Keratinocyte (primary cell): ENCODE results near the gene DYNC2I2. TPM values are rescaled to one million over a fixed set of nuclear protein-coding genes. Genes with fewer than 3 reads are reported as not detected.
A peak's percentile ranks its signal among the peaks of the same experiment; 100 is the strongest.

Experiments used
- DNase-seq: peaks from one replicate; pipeline ENCODE4 v3.0.0-alpha.2; 2011; ENCODE audit warnings: low read depth, missing footprints, low spot score
- FAIRE-seq: peaks from 2 replicates; lab custom pipeline; 2011; peaks lifted over from hg19 to GRCh38; lab: Jason Lieb, UNC
- H2AFZ ChIP-seq: 2 replicates; pipeline ENCODE4 v1.6.0; 2012; ENCODE audit warnings: low read length, control low read depth, inconsistent platforms; ENCODE audit not compliant: control insufficient read depth
- H3K27ac ChIP-seq: 2 replicates; pipeline ENCODE4 v1.5.1; 2011; ENCODE audit warnings: low read length; ENCODE audit not compliant: control insufficient read depth, insufficient read depth
- H3K27me3 ChIP-seq: 3 replicates; pipeline ENCODE4 v1.6.0; 2011; ENCODE audit warnings: low read length; ENCODE audit not compliant: control insufficient read depth, insufficient read depth; ENCODE audit errors: extremely low read depth
- H3K36me3 ChIP-seq, 2 experiments: 2 replicates in 1 of 2; 3 replicates in 1 of 2; pipeline ENCODE4 v1.5.1; 2011; ENCODE audit warnings: low read length in 2 of 2, mild to moderate bottlenecking in 1 of 2; ENCODE audit not compliant: control insufficient read depth in 2 of 2, insufficient read depth in 2 of 2; ENCODE audit errors: extremely low read depth in 1 of 2
- H3K4me1 ChIP-seq: 3 replicates; pipeline ENCODE4 v1.5.1; 2011; ENCODE audit warnings: low read length; ENCODE audit not compliant: control insufficient read depth, insufficient read depth; ENCODE audit errors: extremely low read depth
- H3K4me2 ChIP-seq: 3 replicates; pipeline ENCODE4 v1.6.0; 2011; ENCODE audit warnings: low read depth, low read length; ENCODE audit not compliant: control insufficient read depth, insufficient read depth; ENCODE audit errors: extremely low read depth
- H3K4me3 ChIP-seq, 3 experiments: fragments of 200-600 bp in 1 of 3; sonication (generic) in 1 of 3; 2 replicates in 2 of 3; 3 replicates in 1 of 3; pipeline ENCODE4 v1.5.1; 2011 to 2016; ENCODE audit warnings: low read length in 3 of 3, mild to moderate bottlenecking in 3 of 3, control low read depth in 2 of 3, inconsistent platforms in 1 of 3, low read depth in 1 of 3, mixed read lengths in 1 of 3, mixed run types in 1 of 3, moderate library complexity in 1 of 3; ENCODE audit not compliant: control insufficient read depth in 2 of 3, insufficient read depth in 2 of 3; ENCODE audit errors: extremely low read depth in 1 of 3
- H3K79me2 ChIP-seq: 2 replicates; pipeline ENCODE4 v1.6.0; 2012; ENCODE audit warnings: low read length; ENCODE audit not compliant: control insufficient read depth, insufficient read depth
- H3K9ac ChIP-seq: 3 replicates; pipeline ENCODE4 v1.6.0; 2011; ENCODE audit warnings: low read length; ENCODE audit not compliant: control insufficient read depth, insufficient read depth; ENCODE audit errors: extremely low read depth
- H3K9me1 ChIP-seq: 3 replicates; pipeline ENCODE4 v1.6.0; 2011; ENCODE audit warnings: low read length; ENCODE audit not compliant: control insufficient read depth, insufficient read depth; ENCODE audit errors: extremely low read depth
- H3K9me3 ChIP-seq: 2 replicates; pipeline ENCODE4 v1.5.1; 2012; ENCODE audit warnings: low read depth, low read length; ENCODE audit not compliant: control insufficient read depth
- H4K20me1 ChIP-seq: 3 replicates; pipeline ENCODE4 v1.6.0; 2011; ENCODE audit warnings: low read length; ENCODE audit not compliant: control insufficient read depth, insufficient read depth; ENCODE audit errors: extremely low read depth
- EZH2 ChIP-seq: IDR thresholded peaks from one replicate; pipeline ENCODE4 v1.6.1; 2012; ENCODE audit warnings: inconsistent platforms, mild to moderate bottlenecking, low read length, moderate library complexity
- dilution Hi-C: fragments of 300-500 bp; cut with MboI; formaldehyde crosslinking; loops from one replicate; pipeline ENCODE4 v1.7.0; 2020; ENCODE audit warnings: low sequenced_read_pairs; ENCODE audit not compliant: extremely low pct_ligation_motif_present
- polyA plus RNA-seq, 5 experiments: library from polyadenylated mRNA; depleted of rRNA in 3 of 5; stranded (reverse) in 3 of 5; stranded (forward) in 1 of 5; unstranded in 1 of 5; fragments of >200 nt; gene quantifications; 1 replicate in 1 of 5; 2 replicates in 3 of 5; 3 replicates in 1 of 5; pipeline versions ENCODE4 v1.2.1 to v1.2.3, GENCODE V29; 2011 to 2012; ENCODE audit warnings: missing spikeins in 2 of 5, low read depth in 1 of 5, low replicate concordance in 1 of 5
- TF ChIP-seq, protein P1 (sequence below), 3 experiments: IDR thresholded peaks in 1 of 3; conservative IDR thresholded peaks in 1 of 3; optimal IDR thresholded peaks in 1 of 3; 2 replicates in 2 of 3; 3 replicates in 1 of 3; pipeline versions ENCODE3 to v1.5.1; 2011; ENCODE audit warnings: low read length in 3 of 3, mild to moderate bottlenecking in 3 of 3, moderate library complexity in 2 of 3, control low read depth in 1 of 3, inconsistent platforms in 1 of 3; ENCODE audit not compliant: insufficient read depth in 2 of 3; ENCODE audit errors: extremely low read depth in 1 of 3

DYNC2I2 gene
- polyA plus RNA-seq, 1 donor (not counting 4 experiments of a cell fraction or from before 2014, with no cell fraction given), result 11.5 TPM

DNA sequence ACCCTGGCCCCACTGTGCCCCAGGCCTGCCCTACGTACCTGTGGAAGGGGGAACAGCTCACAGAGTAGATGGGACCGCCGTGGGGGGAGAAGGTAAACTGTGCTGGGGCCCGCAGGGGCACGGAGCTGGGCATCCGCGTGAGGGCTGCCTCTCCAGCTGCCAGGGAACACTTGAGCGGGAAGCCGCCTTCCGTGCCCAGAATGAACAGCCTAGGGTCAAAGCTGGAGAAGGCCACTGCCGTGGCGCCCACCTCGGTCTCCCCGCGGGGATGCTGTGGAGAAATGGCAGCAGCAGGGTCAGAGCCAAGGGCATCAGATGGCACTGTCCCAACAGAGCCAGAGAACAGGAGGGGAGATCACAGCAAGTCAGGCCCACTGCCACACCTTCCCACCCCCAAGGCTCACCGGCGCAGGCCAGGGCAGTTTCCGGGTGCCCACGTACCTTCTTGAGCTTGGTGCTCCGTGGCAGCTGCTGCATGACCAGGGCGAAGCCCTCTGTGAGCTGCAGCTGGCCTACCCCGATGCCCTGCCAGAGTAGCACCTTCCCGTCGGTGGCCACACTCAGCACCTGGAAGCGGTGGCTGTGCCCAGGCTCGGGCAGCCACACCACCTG lies 21.9 kb downstream of the DYNC2I2 start:
- H3K27me3 ChIP-seq, result no peaks in the 10 kb centered on the region
- DNase-seq (no peak), FAIRE-seq (no peak)
- peak overlapping the region; percentile 53 for H3K27ac ChIP-seq
- dilution Hi-C loops, result no loop called here
- H3K36me3 ChIP-seq, result peaks cover 16 to 31% of the 10 kb centered on the region in 2 experiments
- peak overlapping the region in 1 of 3 experiments; percentile 3 for H3K4me3 ChIP-seq
- no peak for TF ChIP-seq EZH2
- TF ChIP-seq, protein P1, sequence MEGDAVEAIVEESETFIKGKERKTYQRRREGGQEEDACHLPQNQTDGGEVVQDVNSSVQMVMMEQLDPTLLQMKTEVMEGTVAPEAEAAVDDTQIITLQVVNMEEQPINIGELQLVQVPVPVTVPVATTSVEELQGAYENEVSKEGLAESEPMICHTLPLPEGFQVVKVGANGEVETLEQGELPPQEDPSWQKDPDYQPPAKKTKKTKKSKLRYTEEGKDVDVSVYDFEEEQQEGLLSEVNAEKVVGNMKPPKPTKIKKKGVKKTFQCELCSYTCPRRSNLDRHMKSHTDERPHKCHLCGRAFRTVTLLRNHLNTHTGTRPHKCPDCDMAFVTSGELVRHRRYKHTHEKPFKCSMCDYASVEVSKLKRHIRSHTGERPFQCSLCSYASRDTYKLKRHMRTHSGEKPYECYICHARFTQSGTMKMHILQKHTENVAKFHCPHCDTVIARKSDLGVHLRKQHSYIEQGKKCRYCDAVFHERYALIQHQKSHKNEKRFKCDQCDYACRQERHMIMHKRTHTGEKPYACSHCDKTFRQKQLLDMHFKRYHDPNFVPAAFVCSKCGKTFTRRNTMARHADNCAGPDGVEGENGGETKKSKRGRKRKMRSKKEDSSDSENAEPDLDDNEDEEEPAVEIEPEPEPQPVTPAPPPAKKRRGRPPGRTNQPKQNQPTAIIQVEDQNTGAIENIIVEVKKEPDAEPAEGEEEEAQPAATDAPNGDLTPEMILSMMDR (optimal IDR thresholded peaks at IDR 0.05 in 1 of 3, IDR thresholded peaks at IDR 0.05 in 1 of 3, conservative IDR thresholded peaks at IDR 0.05 in 1 of 3; ENCODE audit: extremely low read depth in 1 of 3, insufficient read depth in 2 of 3, low read length in 3 of 3), result no peak
- no peaks in the 10 kb centered on the region for H3K9me1 ChIP-seq
- H3K4me1 ChIP-seq, result peaks cover 19% of the 10 kb centered on the region
- H3K9me3 ChIP-seq, result no peaks in the 10 kb centered on the region
- peak overlapping the region; percentile 52 for H3K4me2 ChIP-seq
- H3K79me2 ChIP-seq, result no peaks in the 10 kb centered on the region
- H3K9ac ChIP-seq, result peak overlapping the region; percentile 25
- no peaks in the 10 kb centered on the region for H4K20me1 ChIP-seq
- no peak overlapping the region for H2AFZ ChIP-seq

DNA sequence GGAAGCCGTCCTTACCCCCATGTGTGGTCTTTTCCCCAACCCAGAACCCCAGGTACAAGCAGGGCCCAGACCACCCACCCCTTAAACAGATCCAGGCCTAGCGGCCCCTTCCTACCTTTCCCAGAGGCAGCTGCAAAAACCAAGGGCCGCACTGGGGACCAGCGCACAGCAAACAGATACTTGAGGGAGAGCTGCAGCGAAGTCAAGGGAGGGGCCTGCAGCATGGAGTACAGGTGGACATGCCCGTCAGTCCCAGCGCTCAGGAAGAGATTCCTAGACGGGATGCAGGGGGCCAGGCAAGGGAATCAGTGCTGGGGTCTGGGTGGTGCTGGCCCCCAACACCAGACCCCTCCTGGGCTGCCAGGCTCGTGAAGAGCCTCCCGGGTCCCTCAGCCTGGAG lies 22.5 kb downstream of the DYNC2I2 start:
- Histone ChIP-seq H3K27ac (no peak overlapping the region), H3K4me3 (no peak overlapping the region), H3K27me3 (no peaks in the 10 kb centered on the region), H4K20me1 (no peaks in the 10 kb centered on the region), H3K36me3 (peaks cover 22 to 34% of the 10 kb centered on the region in 2 experiments), H3K79me2 (no peaks in the 10 kb centered on the region), H2AFZ (no peak overlapping the region), H3K4me2 (no peak overlapping the region), H3K4me1 (peaks cover 19% of the 10 kb centered on the region), H3K9ac (no peak overlapping the region), H3K9me1 (no peaks in the 10 kb centered on the region), H3K9me3 (no peaks in the 10 kb centered on the region)
- TF ChIP-seq EZH2, result no peak
- TF ChIP-seq, protein P1 (optimal IDR thresholded peaks at IDR 0.05 in 1 of 3, IDR thresholded peaks at IDR 0.05 in 1 of 3, conservative IDR thresholded peaks at IDR 0.05 in 1 of 3; ENCODE audit: extremely low read depth in 1 of 3, insufficient read depth in 2 of 3, low read length in 3 of 3), result no peak
- dilution Hi-C loops, result no loop called here
- DNase-seq (no peak), FAIRE-seq (no peak)
